ENCODE results near the gene TMEM263.

- TF ChIP-seq HDAC2 (IDR thresholded peaks at IDR 0.05) (no peak), CTCF (IDR thresholded peaks at IDR 0.05) (no peak), ESRRA (IDR thresholded peaks at IDR 0.05; ENCODE audit: borderline replicate concordance, low read length) (no peak), SREBF2 (IDR thresholded peaks at IDR 0.05) (no peak), POLR2A (IDR thresholded peaks at IDR 0.05; ENCODE audit: low read length) (no peak), REST (IDR thresholded peaks at IDR 0.05) (no peak)
Measured at GRCh38 chr12:106957583-106957982, 1.9 kb downstream of the TMEM263 start.
